HCT116 (cell line): ENCODE measurements around the gene GOT1.

Experiments used
- CEBPB ChIP-seq: IDR thresholded peaks from 2 replicates; pipeline ENCODE4 v1.6.1; 2012; ENCODE audit warnings: low read depth
- CTCF ChIP-seq, 3 experiments: fragments of 200-600 bp in 1 of 3; sonication (generic) in 1 of 3; IDR thresholded peaks in 2 of 3; conservative IDR thresholded peaks in 1 of 3; 2 replicates each; pipeline ENCODE4 v1.5.1; 2012 to 2017; ENCODE audit warnings: low read depth in 2 of 3, low read length in 2 of 3, antibody characterized with exemption in 1 of 3, borderline replicate concordance in 1 of 3, control low read depth in 1 of 3, mild to moderate bottlenecking in 1 of 3, mixed read lengths in 1 of 3, mixed run types in 1 of 3, moderate library complexity in 1 of 3; ENCODE audit not compliant: insufficient read depth in 1 of 3
- EGR1 ChIP-seq: IDR thresholded peaks from 2 replicates; pipeline ENCODE4 v1.6.1; 2012; ENCODE audit warnings: low read depth
- EZH2 ChIP-seq: fragments of 200-600 bp; sonication (generic); IDR thresholded peaks from 2 replicates; pipeline ENCODE4 v1.6.1; 2017; ENCODE audit warnings: antibody characterized with exemption, mixed run types
- EZH2phosphoT487 ChIP-seq: fragments of 200-600 bp; IDR thresholded peaks from 2 replicates; pipeline ENCODE4 v1.6.1; 2018; ENCODE audit warnings: antibody characterized with exemption, borderline replicate concordance
- JUND ChIP-seq: IDR thresholded peaks from 2 replicates; pipeline ENCODE4 v1.6.1; 2012
- POLR2A ChIP-seq: IDR thresholded peaks from 2 replicates; pipeline ENCODE4 v1.7.0; 2011; ENCODE audit warnings: borderline replicate concordance; ENCODE audit not compliant: insufficient read depth, insufficient read length; ENCODE audit errors: extremely low read depth
- POLR2AphosphoS5 ChIP-seq: IDR thresholded peaks from 2 replicates; pipeline ENCODE4 v1.6.1; 2011; ENCODE audit warnings: mild to moderate bottlenecking, low read depth, low read length, moderate library complexity
- REST ChIP-seq: IDR thresholded peaks from 2 replicates; pipeline ENCODE4 v1.6.1; 2012; ENCODE audit warnings: low read depth
- TCF7L2 ChIP-seq: IDR thresholded peaks from 2 replicates; pipeline ENCODE4 v1.7.0; 2011; ENCODE audit warnings: borderline replicate concordance, inconsistent platforms; ENCODE audit not compliant: insufficient read depth, insufficient read length; ENCODE audit errors: extremely low read depth
- ZNF274 ChIP-seq: fragments of 200-500 bp; sonication (Bioruptor generic); IDR thresholded peaks from 2 replicates; pipeline ENCODE4 v1.6.1; 2014; ENCODE audit warnings: mild to moderate bottlenecking, low read depth, low read length, inconsistent platforms
- TF ChIP-seq, protein P1 (sequence below): IDR thresholded peaks from 2 replicates; pipeline ENCODE4 v1.6.1; 2012

GRCh38 chr10:99410146-99410545 lies 20.3 kb downstream of the GOT1 start:
- TF ChIP-seq CTCF (IDR thresholded peaks at IDR 0.05 in 2 of 3, conservative IDR thresholded peaks at IDR 0.05 in 1 of 3; ENCODE audit: borderline replicate concordance in 1 of 3, insufficient read depth in 1 of 3, low read depth in 2 of 3, low read length in 2 of 3) (no peak), TCF7L2 (no peak), CEBPB (no peak), EGR1 (no peak), EZH2 (no peak), POLR2A (no peak), REST (no peak), JUND (no peak), EZH2phosphoT487 (no peak), ZNF274 (no peak), POLR2AphosphoS5 (no peak)
- TF ChIP-seq, protein P1, sequence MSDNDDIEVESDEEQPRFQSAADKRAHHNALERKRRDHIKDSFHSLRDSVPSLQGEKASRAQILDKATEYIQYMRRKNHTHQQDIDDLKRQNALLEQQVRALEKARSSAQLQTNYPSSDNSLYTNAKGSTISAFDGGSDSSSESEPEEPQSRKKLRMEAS = no peak
